GM13977 (cell line): Measurements from ENCODE around the gene CLIC4.
"Not testable (repeated sequence)": the region's sequence is repeated elsewhere in the genome, so short reads cannot be mapped to it uniquely, and the experiment has no call there.

Source experiments
- DNase-seq: peaks from one replicate; pipeline ENCODE4 v3.0.0; 2012; ENCODE audit warnings: low spot score
- CTCF ChIP-seq: IDR thresholded peaks from 2 replicates; pipeline ENCODE4 v1.5.1; 2012; ENCODE audit warnings: mild to moderate bottlenecking, control low read depth; ENCODE audit not compliant: insufficient read depth; ENCODE audit errors: extremely low read depth, missing control alignments
- in situ Hi-C: fragments of 300-500 bp; cut with MboI; formaldehyde crosslinking; loops from one replicate; pipeline ENCODE4 v1.12.0; 2022; ENCODE audit warnings: low sequenced_read_pairs, low pct_unique_long_range_greater_than_20kb, mixed read lengths, inconsistent platforms; ENCODE audit not compliant: unreplicated experiment

The CLIC4 gene

DNA sequence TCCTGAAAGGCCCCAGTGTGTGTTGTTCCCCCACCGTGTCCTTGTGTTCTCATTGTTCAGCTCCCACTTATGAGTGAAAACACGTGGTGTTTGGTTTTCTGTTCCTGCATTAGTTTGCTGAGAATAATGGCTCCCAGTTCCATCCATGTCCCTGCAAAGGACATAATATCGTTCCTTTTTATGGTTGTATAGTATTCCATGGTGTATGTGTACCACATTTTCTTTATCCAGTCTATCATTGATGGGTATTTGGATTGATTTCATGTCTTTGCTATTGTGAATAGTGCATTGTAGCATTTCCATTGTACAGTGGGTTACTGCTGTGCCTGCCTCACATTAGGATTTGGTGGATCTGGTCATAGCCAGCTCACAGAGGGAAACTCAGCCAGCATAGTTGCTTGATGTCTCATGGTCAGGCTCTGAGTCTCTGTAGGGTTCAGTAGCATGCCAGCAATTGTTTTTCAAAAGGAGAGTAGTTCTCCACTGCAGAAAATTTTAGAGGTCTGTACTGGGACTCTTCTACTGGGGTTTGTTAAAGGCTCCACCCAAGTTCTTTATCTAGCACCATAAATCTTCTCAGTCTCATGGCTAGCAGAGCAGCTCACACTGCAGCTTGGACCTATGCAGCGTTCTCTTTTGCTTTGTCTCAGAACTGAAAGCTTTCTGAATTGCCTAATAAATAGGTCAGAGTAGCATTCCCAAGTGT, 143.9 kb downstream of the CLIC4 start:
- in situ Hi-C loops, result no loop called here
- no peak for DNase-seq
- TF ChIP-seq CTCF, result no peak

DNA sequence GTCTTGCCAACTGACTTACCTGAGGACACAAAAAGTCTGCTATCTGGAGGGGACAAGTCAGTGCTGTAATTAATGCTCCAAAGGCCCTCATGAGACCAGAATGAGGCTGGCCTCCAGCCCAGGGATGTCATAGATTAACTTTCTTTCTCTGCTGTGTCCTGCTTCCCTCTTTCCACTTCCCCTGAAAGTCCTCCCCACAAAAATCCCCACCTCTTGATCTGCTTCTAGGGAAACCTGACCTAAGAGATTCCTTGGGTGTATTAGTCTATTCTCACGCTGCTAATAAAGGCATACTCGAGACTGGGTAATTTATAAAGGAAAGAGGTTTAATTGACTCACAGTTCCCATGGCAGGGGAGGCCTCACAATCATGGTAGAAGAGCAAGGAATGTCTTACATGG, 145.6 kb downstream of the CLIC4 start:
- DNase-seq, result no peak
- no peak for TF ChIP-seq CTCF
- in situ Hi-C loops, result no loop called here

DNA sequence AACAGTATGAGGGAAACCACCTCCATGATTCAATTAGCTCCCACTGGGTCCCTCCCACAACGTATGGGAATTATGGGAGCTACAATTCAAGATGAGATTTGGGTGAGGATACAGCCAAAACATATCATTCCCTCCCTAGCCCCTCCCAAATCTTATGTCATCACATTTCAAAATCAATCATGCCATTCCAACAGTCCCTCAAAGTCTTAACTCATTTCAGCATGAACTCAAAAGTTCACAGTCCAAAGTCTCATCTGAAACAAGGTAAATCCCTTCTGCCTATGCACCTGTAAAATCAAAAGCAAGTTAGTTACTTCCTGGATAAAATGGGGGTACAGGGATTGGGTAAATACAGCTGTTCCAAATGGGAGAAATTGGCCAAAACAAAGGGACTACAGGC, 146.1 kb downstream of the CLIC4 start:
- DNase-seq, in situ Hi-C loops: not testable (repeated sequence)

- no peak for DNase-seq
- TF ChIP-seq CTCF, result no peak
- in situ Hi-C loops, result no loop called here
Measured at GRCh38 chr1:24892188-24893153, 147.2 kb downstream of the CLIC4 start.

- in situ Hi-C loops, result no loop called here
- TF ChIP-seq CTCF, result no peak
- DNase-seq, result no peak
Measured at GRCh38 chr1:24893431-24893830, 148.2 kb downstream of the CLIC4 start.
